Activated CD8-positive, alpha-beta T cell treated with anti-CD3 and anti-CD28 coated beads for 36 hours (primary cell): ENCODE measurements around the gene ENPP1. TPM values are rescaled to one million over a fixed set of nuclear protein-coding genes. Genes with fewer than 3 reads are reported as not detected.

ENCODE experiments used
- ATAC-seq: fragments of 200-7000 bp; cut with Tn5 transposase; one replicate; pipeline ENCODE4 v1.10.0; 2021; ENCODE audit warnings: mild to moderate bottlenecking, moderate library complexity
- CTCF ChIA-PET: fragments of 350-600 bp; sonication (Branson Sonifier 250); formaldehyde crosslinking; loops from one replicate; lab custom pipeline; 2021; ENCODE audit warnings: antibody characterized with exemption; lab: Charles Lee
- POLR2A ChIA-PET: fragments of 350-600 bp; sonication (Branson Sonifier 250); formaldehyde crosslinking; loops from one replicate; lab custom pipeline; 2021; ENCODE audit warnings: antibody characterized with exemption; lab: Charles Lee
- DNase-seq: peaks from one replicate; pipeline ENCODE4 v3.0.0-alpha.2; 2020
- H3K27ac Mint-ChIP-seq: one replicate; pipeline ENCODE4 v1.8.0; 2021; ENCODE audit warnings: mild to moderate bottlenecking, mixed read lengths
- H3K27me3 Mint-ChIP-seq: one replicate; pipeline ENCODE4 v1.8.0; 2021; ENCODE audit warnings: mixed read lengths
- H3K36me3 Mint-ChIP-seq: one replicate; pipeline ENCODE4 v1.8.0; 2021; ENCODE audit warnings: low read depth, mixed read lengths
- H3K4me1 Mint-ChIP-seq: one replicate; pipeline ENCODE4 v1.8.0; 2021; ENCODE audit warnings: low read depth, mixed read lengths
- H3K4me3 Mint-ChIP-seq: one replicate; pipeline ENCODE4 v1.8.0; 2021; ENCODE audit warnings: mild to moderate bottlenecking, moderate library complexity, mixed read lengths
- H3K9me3 Mint-ChIP-seq: one replicate; pipeline ENCODE4 v1.8.0; 2021; ENCODE audit warnings: mixed read lengths
- CTCF ChIP-seq: fragments of 200-600 bp; IDR thresholded peaks from one replicate; pipeline ENCODE4 v1.8.0; 2022; ENCODE audit warnings: antibody characterized with exemption, mild to moderate bottlenecking
- intact Hi-C: fragments of 100-400 bp; cut with micrococcal nuclease; formaldehyde crosslinking; loops from one replicate; pipeline ENCODE4 v1.10.0; 2022
- total RNA-seq, 2 experiments: library from RNA; stranded (reverse); gene quantifications; one replicate each; pipeline ENCODE4 v1.2.3, GENCODE V29; 2021

ENPP1 gene
- total RNA-seq, 2 experiments from 2014 or later: 0.20 to 0.27 TPM

GRCh38 chr6:131831886-131832285, 24.1 kb downstream of the ENPP1 start:
- no peak overlapping the region for H3K27ac Mint-ChIP-seq
- H3K36me3 Mint-ChIP-seq: no peaks in the 10 kb centered on the region
- H3K27me3 Mint-ChIP-seq: peaks cover 13% of the 10 kb centered on the region
- no peak overlapping the region for H3K4me3 Mint-ChIP-seq
- no peaks in the 10 kb centered on the region for H3K4me1 Mint-ChIP-seq
- intact Hi-C loops: no loop called here
- DNase-seq (no peak), ATAC-seq (no peak)
- POLR2A ChIA-PET: no interaction called here
- H3K9me3 Mint-ChIP-seq: no peaks in the 10 kb centered on the region
- CTCF ChIA-PET: no interaction called here
- no peak for TF ChIP-seq CTCF

GRCh38 chr6:131832363-131832762, 24.5 kb downstream of the ENPP1 start:
- H3K27ac Mint-ChIP-seq: no peak overlapping the region
- no peak for TF ChIP-seq CTCF
- ChIA-PET CTCF (no interaction called here), POLR2A (no interaction called here)
- no peaks in the 10 kb centered on the region for H3K4me1 Mint-ChIP-seq
- H3K9me3 Mint-ChIP-seq: no peaks in the 10 kb centered on the region
- intact Hi-C loops: no loop called here
- no peak overlapping the region for H3K4me3 Mint-ChIP-seq
- no peaks in the 10 kb centered on the region for H3K36me3 Mint-ChIP-seq
- ATAC-seq (no peak), DNase-seq (no peak)
- H3K27me3 Mint-ChIP-seq: peaks cover 14% of the 10 kb centered on the region

GRCh38 chr6:131838051-131838450, 30.2 kb downstream of the ENPP1 start:
- peaks cover 13% of the 10 kb centered on the region for H3K27me3 Mint-ChIP-seq
- H3K9me3 Mint-ChIP-seq: no peaks in the 10 kb centered on the region
- DNase-seq (no peak), ATAC-seq (no peak)
- intact Hi-C loops: no loop called here
- POLR2A ChIA-PET: no interaction called here
- TF ChIP-seq CTCF: no peak
- H3K4me3 Mint-ChIP-seq: no peak overlapping the region
- no peaks in the 10 kb centered on the region for H3K4me1 Mint-ChIP-seq
- H3K36me3 Mint-ChIP-seq: no peaks in the 10 kb centered on the region
- no peak overlapping the region for H3K27ac Mint-ChIP-seq
- CTCF ChIA-PET: no interaction called here

GRCh38 chr6:131839388-131839787, 31.6 kb downstream of the ENPP1 start:
- Mint-ChIP-seq H3K27ac (no peak overlapping the region), H3K4me1 (no peaks in the 10 kb centered on the region), H3K36me3 (no peaks in the 10 kb centered on the region), H3K27me3 (peaks cover 18% of the 10 kb centered on the region), H3K4me3 (no peak overlapping the region), H3K9me3 (no peaks in the 10 kb centered on the region)
- CTCF ChIA-PET: no interaction called here
- intact Hi-C loops: no loop called here
- no peak for DNase-seq
- POLR2A ChIA-PET: no interaction called here
- no peak for TF ChIP-seq CTCF
- no peak for ATAC-seq

- intact Hi-C loops: no loop called here
- CTCF ChIA-PET: interaction anchor here (1.4 kb wide), 1 partner anchor 75 kb away, joined by 4 read pairs; no protein-coding TSS in a partner anchor
- no peak for ATAC-seq
- Mint-ChIP-seq H3K9me3 (no peaks in the 10 kb centered on the region), H3K36me3 (no peaks in the 10 kb centered on the region), H3K27me3 (peaks cover 16% of the 10 kb centered on the region), H3K4me1 (no peaks in the 10 kb centered on the region), H3K27ac (no peak overlapping the region), H3K4me3 (no peak overlapping the region)
- no peak for TF ChIP-seq CTCF
- POLR2A ChIA-PET: no interaction called here
- no peak for DNase-seq
Measured at GRCh38 chr6:131840441-131840840, 32.6 kb downstream of the ENPP1 start.
